ENCODE measurements around the gene TTPAL. TPM values are rescaled to one million over a fixed set of nuclear protein-coding genes. Genes with fewer than 3 reads are reported as not detected.
A peak's percentile ranks its signal among the peaks of the same experiment; 100 is the strongest.

The TTPAL gene
- total and polyA plus RNA-seq, 9 of the 15 experiments (the other 6 are each of a cell fraction or from before 2014, with no cell fraction given), result 1.1 to 7.0 (median 2.6) TPM

DNA sequence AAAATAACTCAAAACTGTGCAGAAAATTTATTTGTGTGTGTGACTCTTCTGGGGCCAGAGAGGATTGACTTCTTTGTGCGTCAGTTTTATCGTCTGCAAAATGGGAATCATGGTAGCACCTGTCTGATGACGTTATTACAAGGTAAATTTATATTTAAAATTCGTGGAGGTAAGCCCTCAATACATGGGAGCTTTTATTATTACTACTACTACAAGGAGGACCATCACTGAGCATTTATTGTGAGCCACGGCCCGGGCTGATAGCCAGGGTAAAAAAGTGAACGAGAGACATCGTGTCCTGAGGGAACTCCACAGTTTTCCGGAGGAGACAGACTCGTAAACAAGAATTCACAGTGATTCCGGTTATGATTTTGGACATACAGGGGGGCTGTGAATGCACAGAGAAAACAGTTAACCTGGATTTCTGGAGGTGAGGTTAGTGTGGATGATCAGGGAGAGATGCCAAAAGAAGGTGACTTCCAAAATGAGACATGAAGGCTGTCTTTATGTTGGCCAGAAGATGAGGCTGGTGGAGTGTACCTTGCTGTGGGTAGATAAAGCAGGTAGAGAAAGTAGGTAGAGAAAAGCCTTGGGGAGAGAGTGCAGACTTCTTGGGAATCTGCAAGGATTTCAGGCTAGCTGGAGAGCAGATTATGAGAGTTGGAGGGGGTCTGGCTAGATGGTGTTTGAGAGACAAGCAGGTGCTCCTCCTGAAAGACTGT is 56.7 kb downstream of the TTPAL start (continued):
- TF ChIP-seq NEUROD1 (IDR thresholded peaks at IDR 0.05; ENCODE audit: borderline replicate concordance, low read depth, low read length, partially characterized antibody) (no peak), PHF21A (IDR thresholded peaks at IDR 0.05; ENCODE audit: borderline replicate concordance, low read depth) (no peak), NR3C1 (CRISPR knock-in tag; IDR thresholded peaks at IDR 0.05) (no peak), BRD9 (IDR thresholded peaks at IDR 0.05; ENCODE audit: low read depth, partially characterized antibody) (no peak), RBM25 (IDR thresholded peaks at IDR 0.05; ENCODE audit: low read depth, low read length, severe bottlenecking) (peak; percentile 43), NR2C2 (CRISPR knock-in tag; IDR thresholded peaks at IDR 0.05) (no peak), NR2C2 (tag; IDR thresholded peaks at IDR 0.05) (peak; percentile 55), BCOR (IDR thresholded peaks at IDR 0.05) (peak; percentile 56; the same call in 1 of the 2 replicates), ZNF3 (CRISPR knock-in tag; IDR thresholded peaks at IDR 0.05) (0 out of 2 replicates have a peak, but pooled peaks have one; percentile 45), ZKSCAN3 (CRISPR knock-in tag; IDR thresholded peaks at IDR 0.05) (no peak), SMARCA5 (IDR thresholded peaks at IDR 0.05) (no peak)
- TF ChIP-seq, protein P1, sequence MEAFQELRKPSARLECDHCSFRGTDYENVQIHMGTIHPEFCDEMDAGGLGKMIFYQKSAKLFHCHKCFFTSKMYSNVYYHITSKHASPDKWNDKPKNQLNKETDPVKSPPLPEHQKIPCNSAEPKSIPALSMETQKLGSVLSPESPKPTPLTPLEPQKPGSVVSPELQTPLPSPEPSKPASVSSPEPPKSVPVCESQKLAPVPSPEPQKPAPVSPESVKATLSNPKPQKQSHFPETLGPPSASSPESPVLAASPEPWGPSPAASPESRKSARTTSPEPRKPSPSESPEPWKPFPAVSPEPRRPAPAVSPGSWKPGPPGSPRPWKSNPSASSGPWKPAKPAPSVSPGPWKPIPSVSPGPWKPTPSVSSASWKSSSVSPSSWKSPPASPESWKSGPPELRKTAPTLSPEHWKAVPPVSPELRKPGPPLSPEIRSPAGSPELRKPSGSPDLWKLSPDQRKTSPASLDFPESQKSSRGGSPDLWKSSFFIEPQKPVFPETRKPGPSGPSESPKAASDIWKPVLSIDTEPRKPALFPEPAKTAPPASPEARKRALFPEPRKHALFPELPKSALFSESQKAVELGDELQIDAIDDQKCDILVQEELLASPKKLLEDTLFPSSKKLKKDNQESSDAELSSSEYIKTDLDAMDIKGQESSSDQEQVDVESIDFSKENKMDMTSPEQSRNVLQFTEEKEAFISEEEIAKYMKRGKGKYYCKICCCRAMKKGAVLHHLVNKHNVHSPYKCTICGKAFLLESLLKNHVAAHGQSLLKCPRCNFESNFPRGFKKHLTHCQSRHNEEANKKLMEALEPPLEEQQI (IDR thresholded peaks at IDR 0.05), result no peak

All from K562 (cell line).